GM19043 (cell line): Measurements from ENCODE around the gene KLHDC4.
"Not testable (repeated sequence)": the region's sequence is repeated elsewhere in the genome, so short reads cannot be mapped to it uniquely, and the experiment has no call there.

ENCODE experiments used
- ATAC-seq: cut with Tn5 transposase; IDR thresholded peaks from one replicate; pipeline ENCODE4 v1.9.1; 2021; ENCODE audit warnings: low read depth; ENCODE audit not compliant: unreplicated experiment

Gene KLHDC4

DNA sequence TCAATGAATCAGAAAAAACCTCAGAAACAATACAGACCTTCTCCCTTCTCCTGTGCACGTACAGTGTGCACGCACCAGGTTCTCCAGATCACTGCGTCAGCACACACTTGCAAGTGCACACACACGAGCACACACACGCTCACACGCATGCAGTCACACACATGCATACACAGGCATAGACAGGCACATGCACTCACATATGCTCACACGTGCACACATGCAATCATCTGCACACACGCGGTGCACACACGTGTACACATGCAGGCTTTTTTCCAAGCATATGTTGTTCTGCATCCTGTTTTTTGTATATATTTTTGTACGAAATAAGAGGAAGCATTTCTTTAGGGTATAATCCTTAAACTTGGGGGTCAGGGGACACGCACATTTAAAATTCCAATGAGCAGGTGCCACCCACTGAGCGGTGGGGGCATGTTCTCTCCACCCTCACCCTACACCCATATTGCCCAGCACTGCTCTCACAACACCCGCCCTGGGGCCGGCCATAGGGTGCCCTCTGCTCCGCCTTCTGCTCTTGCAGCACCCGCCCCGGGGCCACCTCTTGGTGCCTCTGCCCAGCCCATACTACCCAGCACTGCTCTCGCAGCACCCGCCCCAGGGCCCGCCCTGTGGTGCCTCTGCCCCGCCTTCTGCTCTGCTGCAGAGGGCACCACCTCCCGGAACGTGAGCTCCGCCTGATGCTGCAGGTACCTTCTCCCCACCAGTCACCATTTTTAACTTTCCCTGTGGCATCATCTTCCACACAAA lies 20.9 kb downstream of the KLHDC4 start:
- no peak for ATAC-seq

DNA sequence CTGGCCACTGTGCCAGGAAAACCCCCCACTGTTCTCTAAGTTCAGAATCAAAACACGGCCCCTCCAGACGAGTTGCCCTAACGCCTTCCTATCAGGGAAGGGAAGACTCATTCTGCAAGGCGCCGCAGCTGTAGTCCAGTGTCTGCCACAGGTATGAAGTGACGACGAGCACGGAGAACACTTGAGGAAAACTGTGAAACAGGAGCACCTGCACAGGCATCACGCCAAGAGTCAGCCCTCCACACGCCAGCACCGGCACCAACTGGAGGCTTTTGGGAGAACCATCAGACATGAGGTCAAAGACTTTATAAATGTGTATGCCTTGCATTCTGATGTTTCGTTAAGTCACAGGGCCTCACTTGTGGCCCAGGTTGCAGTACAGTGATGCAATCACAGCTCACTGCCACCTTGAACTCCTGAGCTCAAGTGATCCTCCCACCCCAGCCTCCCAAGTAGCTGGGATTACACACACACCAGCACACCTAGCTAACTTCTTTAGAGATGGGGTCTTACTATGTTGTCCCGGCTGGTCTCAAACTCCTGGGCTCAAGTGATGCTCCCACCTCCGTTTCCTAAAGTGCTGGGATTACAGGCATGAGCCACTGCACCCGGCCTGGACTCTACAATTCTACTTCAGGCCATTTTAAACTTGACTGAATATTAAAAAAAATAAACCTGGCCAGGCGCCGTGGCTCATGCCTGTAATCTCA lies 22.9 kb downstream of the KLHDC4 start:
- ATAC-seq: no peak

DNA sequence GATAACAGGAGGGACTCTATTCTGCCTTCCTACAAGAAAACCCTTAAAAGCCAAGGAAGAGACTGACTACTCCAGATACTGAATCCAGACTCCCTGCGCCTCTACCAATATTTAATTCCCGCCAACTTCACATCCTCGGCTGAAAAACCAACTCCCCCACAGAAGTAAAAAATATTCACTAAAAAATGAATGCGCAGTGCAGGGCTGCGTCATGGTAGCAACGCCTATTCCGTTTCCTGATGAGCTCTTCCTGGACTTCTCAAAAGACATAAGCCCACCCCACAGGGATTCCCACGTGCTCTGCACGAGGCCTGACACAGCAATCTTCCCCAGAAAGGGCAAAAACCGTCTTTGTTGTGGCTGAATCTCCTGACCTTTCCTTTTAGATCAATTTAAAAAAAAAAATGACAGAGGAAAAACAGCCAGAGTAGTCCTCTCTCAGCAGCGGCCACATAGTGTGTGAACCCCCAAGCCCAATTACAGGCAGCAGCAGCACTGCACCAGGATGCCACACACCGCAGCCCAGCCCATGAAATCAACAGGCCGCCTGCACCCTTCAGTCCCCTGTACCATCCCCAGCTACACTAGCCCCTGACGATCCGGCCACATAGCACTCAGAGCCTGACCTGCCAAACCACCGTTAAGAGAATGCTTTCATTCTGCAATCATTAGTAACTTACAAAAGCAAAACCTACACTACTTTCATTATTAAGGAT lies 23.9 kb downstream of the KLHDC4 start:
- ATAC-seq: no peak

DNA sequence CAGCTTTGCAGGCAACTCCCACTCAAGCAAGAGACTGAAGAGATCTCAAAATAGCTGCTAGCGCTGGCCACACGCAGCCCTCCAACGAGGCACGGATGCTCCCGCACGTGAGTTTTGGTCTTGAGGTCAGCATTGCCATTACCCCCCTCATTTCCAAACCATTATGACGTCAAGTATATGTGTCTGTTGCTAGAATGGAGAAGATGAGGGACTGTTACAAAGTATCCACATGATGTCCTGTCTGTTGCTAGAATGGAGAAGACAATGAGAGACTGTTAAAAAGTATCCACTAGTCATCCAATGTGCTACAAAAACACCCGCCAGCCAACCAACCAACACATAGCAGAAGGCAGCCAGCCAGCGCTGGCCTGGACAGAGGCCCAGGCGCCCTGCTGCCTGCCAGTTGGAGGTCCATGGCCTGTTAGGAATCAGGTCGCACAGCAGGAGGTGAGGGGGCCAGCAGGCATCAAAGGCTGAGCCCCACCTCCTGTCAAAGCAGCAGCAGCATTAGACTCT lies 24.8 kb downstream of the KLHDC4 start:
- ATAC-seq: no peak

DNA sequence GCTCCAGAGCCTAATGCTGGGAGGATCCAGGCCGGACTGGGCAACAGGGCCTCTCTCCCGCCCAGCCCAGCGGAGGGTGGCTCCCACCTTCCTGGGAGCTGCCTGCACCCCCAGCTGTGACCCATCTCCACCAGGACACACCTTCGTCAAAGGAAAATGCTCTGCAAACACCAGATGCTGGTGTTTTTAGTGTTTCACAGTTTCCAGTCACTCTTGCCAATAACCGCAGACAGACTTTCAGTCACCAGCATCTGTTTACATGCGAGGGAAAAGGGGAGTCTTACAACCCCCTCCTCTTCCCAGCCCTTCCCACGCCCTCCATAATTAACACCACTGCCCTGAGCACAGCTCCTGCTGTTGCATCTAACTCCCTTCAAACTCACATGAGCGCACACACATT lies 25.3 kb downstream of the KLHDC4 start:
- ATAC-seq: no peak

DNA sequence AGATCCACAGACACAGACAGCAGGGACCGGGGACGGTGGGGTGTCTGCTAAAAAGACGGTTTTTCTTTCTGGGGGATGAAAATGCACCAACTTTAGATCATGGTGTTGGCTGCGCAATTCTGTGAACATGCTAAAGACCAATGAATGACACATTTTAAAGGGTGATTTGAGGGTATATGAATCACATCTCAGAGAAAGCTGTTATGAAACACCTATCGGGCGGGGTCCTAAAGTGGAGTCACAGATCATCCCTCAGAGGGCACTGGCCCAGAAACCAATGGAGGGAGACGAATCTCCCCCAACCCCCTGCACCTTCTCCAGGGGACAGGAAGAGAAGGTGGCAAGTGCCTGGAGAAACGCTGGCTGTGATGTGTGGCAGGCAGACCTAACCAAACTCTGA lies 26.0 kb downstream of the KLHDC4 start:
- ATAC-seq: no peak

DNA sequence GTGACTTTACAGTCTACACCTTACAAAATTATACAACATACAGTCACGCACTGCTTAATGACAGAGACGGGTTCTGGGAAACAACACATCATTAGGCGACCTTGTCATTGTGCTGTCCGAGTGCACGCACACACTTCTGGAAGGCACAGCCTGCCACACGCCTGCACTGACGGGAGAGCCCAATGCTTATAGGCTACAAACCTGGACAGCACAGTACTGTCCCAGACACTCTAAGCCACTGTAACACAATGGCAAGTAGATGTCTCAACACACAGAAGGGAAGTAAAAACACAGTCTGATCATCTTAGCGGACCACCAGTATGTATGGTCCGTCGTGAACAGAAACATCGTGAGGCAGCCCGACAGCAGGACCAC lies 29.8 kb downstream of the KLHDC4 start:
- no peak for ATAC-seq

DNA sequence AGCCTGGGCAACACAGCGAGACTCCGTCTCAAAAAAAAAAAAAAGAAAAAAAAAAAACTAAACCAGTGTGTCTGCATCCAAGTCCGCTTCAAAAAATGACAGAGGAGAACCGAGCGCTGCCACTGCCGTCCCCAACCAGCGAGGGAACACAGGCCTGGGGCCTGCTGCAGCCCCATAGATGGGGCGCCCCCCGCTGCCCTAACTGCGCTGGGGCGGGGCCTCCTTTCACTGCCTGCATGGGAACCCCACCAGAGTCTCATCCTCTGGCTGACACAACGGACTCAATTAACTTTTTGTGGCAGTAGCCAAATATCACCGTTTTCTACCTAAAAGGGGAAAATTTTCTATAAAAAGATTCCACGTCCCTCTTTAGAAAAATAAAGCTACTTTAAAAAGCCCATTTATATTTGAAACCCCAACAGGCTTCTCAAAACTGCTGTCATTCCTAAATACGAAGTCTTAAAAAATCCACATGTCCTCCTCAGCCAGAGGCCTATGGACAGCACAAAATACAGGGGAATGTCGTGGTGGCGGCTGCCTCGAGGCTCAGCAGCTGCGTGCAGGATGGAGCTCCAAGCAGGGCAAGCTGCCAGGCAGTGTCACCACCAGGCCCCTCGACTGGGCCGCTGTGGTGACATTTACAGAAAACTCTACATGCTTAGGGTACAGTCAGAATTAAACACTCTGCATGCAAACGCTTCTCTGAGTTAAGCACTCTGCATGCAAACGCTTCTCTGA lies 30.3 kb downstream of the KLHDC4 start:
- ATAC-seq: no peak

DNA sequence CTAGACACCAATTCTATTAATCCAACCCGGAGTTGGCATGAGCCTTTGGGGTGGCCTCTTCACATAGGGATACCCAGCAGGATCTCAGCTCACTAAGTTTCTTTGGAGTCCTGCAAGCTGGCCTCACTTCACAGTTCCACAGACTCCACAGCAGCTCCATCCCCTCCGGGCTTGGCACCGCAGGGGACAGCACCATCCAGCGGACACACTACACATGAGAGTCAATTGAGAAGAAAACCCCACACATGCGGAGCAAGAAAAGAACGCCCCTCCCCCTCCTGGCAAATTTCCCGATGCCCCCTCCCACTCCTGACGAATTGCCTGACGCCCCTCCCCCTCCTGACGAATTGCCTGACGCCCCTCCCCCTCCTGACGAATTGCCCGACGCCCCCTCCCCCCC lies 31.1 kb downstream of the KLHDC4 start:
- ATAC-seq: no peak

DNA sequence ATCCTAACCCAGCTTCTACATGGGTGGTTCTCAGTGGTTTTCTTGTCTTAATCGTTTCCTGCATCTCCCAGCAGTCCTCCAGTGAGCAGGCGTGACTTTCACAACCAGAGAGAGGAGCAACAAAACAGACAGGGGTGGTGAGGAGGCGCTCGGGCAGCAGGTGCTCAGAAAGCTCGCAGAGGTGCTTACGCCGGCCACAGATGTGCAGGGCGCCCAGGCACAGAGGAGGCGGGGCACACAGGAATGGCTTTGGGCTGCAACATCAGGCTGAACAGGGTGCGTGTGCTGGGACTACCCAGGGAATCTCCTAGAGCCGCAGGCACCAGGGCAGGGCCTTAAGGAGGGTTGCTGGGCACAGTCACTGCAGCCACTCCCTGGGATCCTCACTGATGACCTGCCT lies 32.6 kb downstream of the KLHDC4 start:
- ATAC-seq: no peak

DNA sequence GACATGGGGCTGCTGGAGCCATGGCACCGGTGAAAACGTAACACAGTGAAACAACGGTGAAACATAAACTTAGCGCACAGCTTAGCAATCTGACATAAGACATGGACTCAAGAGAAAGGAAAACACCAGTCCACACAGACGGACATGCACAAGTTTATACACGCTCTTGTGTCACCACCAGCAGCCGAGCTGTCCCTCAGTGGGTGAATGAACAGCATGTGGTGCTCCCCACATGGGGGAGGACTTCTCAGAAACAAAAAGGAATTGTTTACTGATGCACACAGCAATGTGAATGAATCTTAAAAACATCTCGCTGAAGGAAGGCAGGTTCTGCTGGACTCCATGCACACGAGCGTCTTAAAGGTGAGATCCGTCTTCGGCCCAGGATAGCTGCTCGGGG lies 34.2 kb downstream of the KLHDC4 start:
- no peak for ATAC-seq

DNA sequence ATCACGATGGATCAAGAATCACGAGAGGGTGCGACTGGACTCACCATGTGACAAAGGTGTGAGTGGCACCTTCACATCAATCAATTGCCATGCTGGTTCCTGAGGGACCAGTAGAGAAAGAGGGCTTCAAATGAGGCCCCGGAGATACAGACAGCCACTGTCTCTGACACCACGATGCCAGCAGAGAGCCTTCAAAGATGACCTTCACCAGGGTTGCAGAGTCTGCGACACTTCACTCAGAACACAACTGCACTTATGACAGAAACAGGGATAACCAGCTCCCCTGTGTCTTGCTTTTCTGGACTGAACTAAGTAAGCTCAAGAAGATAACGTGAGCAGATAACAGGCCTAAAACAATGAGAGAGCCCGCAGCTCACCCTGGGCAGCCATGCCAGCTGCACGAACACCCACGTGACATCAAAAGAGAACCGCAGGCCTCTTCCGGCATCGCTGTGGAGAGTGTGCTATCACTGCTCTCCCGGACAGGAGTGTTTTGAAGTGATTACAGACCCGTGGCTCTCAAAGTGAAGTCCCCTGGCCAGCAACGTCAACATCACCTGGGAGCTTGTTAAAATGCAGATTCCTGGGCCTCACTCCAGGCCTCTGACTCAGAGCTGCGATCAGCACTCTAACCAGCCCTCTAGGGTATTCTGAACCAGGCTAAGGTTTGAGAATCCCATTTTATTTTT lies 36.4 kb downstream of the KLHDC4 start:
- ATAC-seq: no peak

DNA sequence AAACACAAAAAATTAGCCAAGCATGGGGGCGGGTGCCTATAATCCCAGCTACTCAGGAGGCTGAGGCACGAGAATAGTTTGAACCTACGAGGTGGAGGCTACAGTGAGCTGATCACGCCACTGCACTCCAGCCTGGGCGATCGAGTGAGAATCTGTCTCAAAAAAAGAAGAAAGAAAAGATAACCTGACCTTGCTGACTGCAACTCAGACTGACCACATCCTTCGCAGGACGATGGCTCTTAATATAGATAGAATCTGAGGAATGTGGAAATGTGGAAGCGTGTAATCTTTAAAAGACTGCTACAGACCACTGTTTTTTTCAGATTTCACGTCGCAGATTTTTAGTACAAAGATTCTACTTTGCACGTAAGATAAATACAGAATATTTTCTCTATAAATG lies 37.8 kb downstream of the KLHDC4 start:
- ATAC-seq: no peak

DNA sequence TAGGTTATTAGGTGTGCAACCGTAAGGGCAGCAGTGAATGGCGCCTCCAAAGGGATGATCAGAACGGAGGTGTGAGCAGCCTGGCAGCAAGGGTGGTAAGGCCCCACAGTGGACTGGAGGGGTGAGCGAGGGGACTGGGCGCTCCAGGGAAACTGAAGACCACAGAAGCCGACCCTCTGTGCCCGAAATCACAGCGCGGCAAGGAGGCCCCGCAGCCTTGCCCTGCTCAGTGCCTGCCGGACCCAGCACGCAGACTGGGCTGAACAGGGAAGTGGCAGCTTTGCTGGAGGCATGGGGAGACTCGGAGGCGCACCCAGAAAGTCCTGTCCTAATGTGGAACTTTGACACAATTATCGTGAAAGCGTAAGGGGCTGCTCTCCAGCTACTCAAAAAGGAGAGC lies 38.4 kb downstream of the KLHDC4 start:
- ATAC-seq: no peak

DNA sequence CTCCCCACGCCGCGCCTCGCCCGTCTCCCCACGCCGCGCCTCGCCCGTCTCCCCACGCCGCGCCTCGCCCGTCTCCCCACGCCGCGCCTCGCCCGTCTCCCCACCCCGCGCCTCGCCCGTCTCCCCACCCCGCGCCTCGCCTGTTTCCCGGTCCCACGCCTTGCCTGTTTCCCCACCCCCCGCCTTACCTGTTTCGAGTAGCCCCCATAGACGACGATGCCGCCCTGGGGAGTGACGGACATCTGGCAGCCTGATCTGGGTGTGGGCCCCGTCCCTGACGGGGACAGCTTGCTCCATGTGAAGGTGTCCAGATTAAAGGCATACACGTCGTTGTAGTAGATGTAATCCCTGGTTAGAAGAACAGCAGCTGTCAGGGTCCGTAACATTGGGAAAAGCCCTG lies 39.2 kb downstream of the KLHDC4 start:
- ATAC-seq: not testable (repeated sequence)

DNA sequence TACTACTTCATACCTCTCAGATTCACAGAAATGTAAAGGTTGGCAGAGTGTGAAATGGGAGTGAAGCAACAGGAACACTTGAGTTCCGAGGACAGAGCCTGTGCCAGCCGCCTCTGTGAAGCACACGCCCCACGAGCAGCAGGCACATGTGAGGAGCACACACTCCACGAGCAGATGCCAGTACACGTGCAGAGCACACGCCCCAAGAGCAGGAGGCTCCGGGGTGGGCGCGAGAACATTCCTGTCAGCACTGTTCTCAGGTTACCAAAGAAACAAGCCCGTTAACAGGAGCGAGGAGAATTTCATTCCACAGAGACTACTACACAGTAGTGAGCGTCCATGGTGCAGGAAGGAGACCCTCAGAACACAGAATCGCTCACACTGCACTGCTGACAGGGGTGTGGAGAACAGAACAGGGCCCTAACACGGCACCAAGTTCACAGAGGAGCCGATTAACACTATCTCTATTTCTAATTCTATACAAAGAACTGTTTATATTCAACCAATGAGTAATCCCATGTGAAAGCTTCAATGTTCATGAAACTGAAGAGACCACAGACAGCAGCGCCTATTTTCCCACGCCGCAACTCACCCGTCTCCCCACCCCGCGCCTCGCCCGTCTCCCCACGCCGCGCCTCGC lies 40.1 kb downstream of the KLHDC4 start:
- ATAC-seq: no peak

DNA sequence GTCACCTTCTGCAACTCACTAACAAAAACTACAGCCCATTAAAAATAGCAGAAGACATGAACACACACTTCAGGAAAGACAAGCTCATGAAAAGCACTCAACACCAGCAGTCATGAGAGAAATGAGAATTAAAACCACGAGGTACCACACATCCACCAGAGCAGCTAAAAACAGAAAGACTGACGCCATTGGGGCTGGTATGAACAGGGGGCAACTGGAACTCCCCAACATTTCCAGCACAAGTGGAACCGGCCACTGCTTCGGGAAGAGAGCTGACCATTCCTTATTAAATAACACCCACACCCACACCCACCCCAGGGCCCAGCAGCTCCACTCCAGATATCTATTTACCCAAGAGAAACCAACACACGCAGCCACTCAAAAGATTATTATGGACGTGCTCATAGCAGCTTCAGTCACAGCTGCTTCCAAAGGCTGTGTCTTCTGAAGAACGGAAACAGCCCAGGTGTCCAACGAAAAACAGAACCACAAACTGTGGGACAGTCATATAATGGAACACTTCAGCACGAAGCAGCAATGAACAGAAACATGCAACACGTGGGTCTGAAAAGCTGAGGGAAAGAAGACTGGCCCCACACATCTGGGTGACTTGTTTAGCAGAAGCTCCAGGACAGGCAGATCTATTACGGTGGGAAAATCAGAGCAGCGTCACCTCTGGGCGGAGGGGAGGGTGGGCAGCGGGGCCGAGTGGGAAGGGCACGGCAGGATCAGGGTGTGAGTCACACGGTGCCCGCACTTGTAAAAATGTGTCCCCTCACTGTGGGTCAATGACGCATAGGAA lies 41.1 kb downstream of the KLHDC4 start:
- no peak for ATAC-seq

DNA sequence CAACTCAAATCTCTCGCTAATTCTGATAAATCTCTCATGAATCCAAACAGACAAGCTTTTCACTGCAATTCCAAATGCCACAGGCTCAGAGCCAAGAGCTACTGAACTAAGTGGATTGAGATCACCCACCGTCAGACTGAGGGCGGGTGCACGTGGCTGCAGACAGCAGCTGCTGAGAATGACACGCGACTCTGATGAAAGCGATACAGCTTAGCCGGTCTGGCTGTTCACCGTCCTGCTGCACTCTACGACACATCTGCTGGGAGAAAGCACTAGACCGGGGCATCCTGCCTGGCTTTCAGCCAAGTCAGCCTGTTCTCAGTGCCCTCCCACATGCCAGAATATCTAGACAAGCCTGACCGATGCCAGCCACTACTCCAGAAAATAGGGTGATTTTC lies 42.6 kb downstream of the KLHDC4 start:
- ATAC-seq: peak; percentile 69
